CD4-positive, alpha-beta T cell treated with Interferon alpha-2 for 1 hour (primary cell): Measurements from ENCODE around the gene SEC61B.

Source experiments
- DNase-seq, 2 donors: peaks; one replicate each; pipeline ENCODE4 v3.0.0-alpha.2; 2020 to 2022

SEC61B gene

DNA sequence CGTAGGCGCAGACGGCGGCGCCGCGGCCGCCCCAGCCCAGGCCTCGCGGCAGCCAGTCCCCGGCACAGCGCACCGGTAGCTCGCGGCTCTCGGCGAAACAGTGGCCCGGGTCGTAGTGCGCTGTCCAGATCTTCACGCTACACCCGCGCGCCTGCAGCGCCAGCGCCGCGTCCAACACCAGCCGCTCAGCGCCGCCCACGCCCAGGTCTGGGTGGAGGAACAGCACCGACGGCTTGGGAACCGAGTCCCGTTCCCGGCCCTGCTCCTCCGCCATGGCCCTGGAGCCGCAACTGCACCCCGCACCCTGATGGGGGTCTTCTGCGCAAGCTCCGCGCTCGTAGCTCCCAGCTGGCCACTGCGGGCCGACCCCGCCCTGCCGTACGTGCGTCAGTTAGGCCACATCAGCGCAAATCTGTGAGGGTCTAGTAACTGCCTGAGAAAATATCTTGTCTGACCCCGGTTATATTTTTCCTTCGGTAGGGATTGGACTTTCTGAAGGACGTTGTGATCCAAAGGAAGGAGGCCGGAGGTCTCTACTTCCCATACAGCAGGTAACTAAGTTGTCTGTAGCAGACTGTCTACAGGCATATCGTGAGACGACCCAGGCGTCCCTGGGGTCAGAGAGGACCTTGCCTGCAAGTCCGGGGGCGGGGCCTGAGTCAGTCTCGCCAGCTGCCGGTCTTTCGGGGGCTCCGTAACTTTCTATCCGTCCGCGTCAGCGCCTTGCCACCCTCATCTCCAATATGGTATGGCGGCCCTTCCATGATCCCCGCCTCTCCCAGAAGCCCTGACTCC is at the start of gene SEC61B, which contains the start of gene ALG2:
TSS of gene SEC61B (plus strand) at position 662 of the 795 bp plus-strand sequence. CDS start at position 744, 82 bp downstream.
TSS of gene ALG2 (minus strand) at position 322 of the 795 bp plus-strand sequence. CDS start at position 274, 48 bp downstream.
- DNase-seq = peak; percentile 93 to 94

GRCh38 chr9:99173570-99174504 is 48.2 kb upstream of the SEC61B start:
- DNase-seq = no peak

GRCh38 chr9:99176527-99177013 is 45.5 kb upstream of the SEC61B start:
- no peak for DNase-seq

DNA sequence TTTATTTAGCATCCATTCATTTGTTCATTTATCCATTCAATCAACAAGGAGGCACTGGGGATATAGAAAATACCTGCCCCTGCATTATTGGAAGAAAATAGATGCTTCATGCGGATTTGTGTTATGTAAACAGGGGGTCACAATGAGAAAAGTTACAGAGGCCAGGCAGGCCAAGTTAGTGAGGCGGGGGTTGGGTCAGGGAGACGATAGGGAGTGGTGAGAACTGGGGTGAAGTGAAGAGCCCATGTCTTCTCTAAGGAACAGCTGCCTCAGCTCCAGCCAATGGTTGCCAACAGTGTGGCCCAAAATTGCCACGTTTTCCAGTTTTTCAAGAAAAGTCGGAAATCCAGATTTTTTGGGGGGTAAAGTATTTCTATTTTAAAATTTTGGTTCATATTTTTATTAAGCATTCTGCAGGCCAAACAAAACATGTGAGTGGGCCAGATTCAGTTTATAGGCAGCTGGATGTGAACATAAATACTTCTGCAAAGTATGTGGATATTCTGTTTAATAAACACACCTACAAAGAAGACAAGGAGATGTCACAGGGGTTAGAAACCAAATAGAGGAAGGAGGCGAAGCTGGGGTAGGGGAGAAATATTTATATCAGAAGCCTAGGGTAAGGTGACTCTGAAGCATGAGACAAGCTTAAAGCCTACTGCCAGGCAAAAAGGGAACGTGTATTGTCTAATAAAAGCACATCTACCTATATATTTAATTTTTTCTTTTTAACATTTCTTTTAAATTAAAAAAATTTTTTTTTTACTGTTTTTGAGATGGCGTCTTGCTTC is 44.3 kb upstream of the SEC61B start:
- no peak for DNase-seq

- no peak for DNase-seq
Measured at GRCh38 chr9:99178912-99179872, 42.9 kb upstream of the SEC61B start.

DNA sequence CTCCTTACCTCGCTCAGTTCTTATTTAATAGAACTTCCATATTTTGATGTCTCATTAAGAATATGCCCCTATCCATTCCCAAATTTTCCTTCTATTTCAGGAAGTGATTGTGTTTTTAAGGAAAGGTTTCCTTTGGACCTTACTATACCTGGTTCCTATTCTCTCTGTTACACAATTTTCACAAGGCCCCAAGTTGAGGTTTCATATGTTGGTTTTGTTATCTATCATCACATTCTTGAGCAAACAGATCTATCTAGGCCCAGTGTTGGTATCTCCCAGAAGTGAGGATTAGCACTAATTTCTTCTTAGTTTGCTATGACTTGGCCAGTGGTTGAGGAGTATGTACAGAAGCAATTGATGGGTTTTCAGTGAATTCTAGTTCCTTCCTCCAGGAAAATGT is 41.9 kb upstream of the SEC61B start:
- no peak for DNase-seq

- DNase-seq = no peak
Measured at GRCh38 chr9:99180662-99181061, 41.4 kb upstream of the SEC61B start.

GRCh38 chr9:99181206-99181605 is 40.9 kb upstream of the SEC61B start:
- no peak for DNase-seq

- peak; percentile 14 to 33 for DNase-seq
Measured at GRCh38 chr9:99181621-99182020, 40.5 kb upstream of the SEC61B start.

GRCh38 chr9:99182356-99182755 is 39.7 kb upstream of the SEC61B start:
- DNase-seq = no peak

DNA sequence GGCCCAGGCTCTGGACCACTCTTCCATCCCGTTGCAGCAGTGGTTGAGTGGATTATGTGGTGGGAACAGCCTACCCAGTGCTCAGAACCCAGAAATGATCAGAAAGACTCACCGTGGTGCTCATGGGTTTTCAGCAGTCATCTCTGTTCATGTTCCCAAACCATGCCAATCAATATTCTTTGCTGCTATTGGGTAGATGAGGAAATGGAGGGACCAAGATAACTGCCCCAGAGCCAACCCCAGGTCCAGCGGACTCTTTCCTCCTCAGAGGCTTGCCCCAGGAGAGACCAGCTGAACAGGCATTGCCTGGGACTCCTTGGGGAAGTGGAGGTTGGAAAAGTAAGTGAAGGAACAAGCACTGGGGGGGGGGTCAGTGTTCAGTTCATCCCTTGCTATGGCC is 38.5 kb upstream of the SEC61B start:
- no peak for DNase-seq

DNA sequence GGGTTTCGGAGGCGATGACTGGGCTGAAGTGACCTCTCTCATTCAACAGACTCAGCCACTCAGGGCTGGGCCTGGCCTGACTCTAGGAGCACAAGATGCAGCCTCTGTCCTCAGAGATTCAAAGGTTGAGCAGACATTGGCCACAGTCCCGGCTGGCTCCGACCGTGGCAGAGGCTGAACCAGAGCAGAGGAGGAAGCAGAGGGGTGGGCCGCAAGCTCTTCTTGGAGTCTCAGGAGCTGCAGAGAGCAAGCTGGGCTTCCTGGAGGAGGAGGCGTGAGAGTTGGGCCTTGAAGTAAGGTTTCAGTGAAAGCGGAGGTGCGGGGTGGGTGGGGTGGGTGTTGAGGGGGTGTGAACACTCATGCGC is 38.0 kb upstream of the SEC61B start:
- no peak for DNase-seq

GRCh38 chr9:99184475-99185347 is 37.4 kb upstream of the SEC61B start:
- peak; percentile 75 to 78 for DNase-seq

DNA sequence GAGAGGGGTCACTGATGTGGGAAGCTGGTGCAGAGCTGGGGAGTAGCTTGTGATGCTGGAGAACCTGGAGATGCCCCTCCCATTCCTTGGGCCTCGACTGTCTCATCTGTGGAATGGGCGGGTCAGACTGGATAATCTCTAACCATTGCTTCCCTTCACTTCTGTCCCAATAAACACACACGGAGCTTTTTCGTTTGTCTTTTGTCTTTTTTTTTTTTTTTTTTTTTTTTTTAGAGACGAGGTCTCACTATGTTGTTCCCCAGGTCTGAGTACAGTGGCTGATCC is 36.8 kb upstream of the SEC61B start:
- no peak for DNase-seq

- no peak for DNase-seq
Measured at GRCh38 chr9:99185934-99186333, 36.1 kb upstream of the SEC61B start.

GRCh38 chr9:99187311-99187710 is 34.8 kb upstream of the SEC61B start:
- no peak for DNase-seq

DNA sequence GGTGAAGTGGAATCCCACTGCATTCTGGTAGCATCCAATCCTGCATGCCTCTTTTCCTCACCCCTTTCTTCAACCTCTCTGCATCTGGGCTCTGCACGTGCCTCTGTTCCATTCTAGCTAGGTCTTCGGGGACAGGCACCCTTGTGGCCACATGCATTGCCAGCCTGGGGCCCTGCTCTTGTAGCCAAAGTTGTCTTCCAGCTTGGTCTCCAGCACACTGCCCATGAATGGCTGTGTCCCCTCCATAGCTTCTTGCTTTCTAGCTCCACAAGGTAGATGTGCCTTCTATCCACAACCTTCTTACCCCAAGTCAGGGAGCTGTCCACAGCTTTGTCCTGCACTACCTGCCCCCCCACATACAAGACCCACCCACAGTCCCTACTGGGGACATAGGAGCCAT is 32.9 kb upstream of the SEC61B start:
- DNase-seq = no peak

DNA sequence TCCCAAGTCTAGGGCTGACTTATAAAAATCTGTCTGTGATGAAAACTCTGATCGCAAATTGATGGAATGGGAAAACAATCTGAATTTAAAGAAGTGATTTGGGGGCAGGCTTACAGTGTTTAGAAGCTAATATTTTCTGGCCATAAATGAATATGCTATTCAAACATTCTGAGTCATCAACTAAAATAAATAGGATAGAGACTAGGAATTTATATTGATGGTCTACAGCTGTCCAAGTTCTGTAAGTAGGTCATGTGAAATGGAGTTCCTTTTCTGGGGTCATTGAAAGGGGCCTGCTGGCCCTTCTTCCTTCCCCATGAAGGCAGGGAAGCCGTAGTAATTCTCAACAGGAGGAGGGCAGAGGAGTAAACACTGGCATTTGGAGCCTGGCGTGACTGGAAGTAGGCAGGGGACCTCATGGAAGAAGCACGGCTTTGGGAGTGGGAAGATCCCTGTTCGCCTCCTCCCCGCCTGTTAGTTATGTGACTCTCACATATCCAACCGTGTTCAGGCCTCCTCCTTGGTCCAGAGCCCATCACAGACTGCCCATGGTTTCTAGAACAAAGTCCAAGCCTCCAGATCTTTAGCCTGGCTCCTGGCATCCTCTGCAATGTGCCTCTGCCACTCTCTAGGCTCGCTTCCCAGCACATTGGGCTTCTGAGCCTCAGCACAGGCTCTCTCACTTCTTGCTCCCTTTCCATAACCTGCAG is 32.0 kb upstream of the SEC61B start:
- no peak for DNase-seq

DNA sequence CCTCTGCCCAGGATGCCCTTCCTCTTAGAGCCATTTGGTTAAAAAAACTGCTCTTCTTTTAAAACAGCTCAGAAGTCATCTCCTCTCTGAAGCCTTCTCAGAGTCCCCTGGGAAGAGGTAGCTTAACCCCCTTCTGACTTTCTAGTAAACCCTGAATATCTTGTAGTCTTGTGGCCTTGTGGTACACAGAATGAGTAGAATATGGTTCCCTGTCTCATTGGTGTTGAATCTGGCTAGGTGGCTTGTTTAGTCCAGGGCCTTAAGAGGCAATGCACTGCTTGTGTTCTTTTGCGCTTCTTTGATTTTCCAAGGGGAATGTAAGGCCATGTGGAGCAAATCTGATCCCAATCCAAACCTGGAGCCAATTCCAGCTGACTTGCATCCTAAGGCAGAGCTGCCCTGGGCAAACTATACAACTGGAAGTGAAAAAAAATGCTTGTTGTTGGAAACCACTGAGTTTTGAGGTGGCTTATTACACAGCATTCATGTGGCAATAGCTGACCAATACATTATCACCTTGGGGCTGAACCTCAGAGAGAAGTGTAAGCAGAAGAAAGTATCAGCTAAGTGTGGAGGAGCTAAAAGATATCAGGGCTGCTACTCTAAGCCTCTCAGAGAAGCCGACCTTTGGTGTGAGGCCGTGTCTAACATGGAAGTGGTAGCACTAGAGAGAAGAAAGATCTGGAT is 31.3 kb upstream of the SEC61B start:
- no peak for DNase-seq
